Rectal smooth muscle tissue (tissue), 1 donor: ENCODE measurements around the gene PRODH2.

Source experiments
- H3K27ac ChIP-seq: one replicate; pipeline ENCODE4 v1.7.0; 2013; ENCODE audit warnings: low read depth, low read length, inconsistent platforms
- H3K27me3 ChIP-seq: one replicate; pipeline ENCODE4 v1.7.0; 2013; ENCODE audit warnings: low read length; ENCODE audit not compliant: control insufficient read depth, insufficient read depth
- H3K36me3 ChIP-seq: one replicate; pipeline ENCODE4 v1.7.0; 2013; ENCODE audit warnings: low read length; ENCODE audit not compliant: control insufficient read depth, insufficient read depth
- H3K4me1 ChIP-seq: one replicate; pipeline ENCODE4 v1.7.0; 2013; ENCODE audit warnings: low read length; ENCODE audit not compliant: control insufficient read depth, insufficient read depth
- H3K4me3 ChIP-seq: one replicate; pipeline ENCODE4 v1.7.0; 2013; ENCODE audit warnings: low read length
- H3K9ac ChIP-seq: one replicate; pipeline ENCODE4 v1.7.0; 2013; ENCODE audit warnings: low read length

PRODH2 gene

GRCh38 chr19:35812220-35813042, at the start of gene PRODH2:
PRODH2 (minus strand) TSS chr19:35812845; CDS start chr19:35812805, 40 bp downstream.
- Histone ChIP-seq H3K9ac (no peak within 1 kb of the TSS), H3K4me3 (no peak within 1 kb of the TSS), H3K27ac (no peak within 1 kb of the TSS), H3K36me3 (no peaks in the 10 kb centered on the region), H3K4me1 (no peaks in the 10 kb centered on the region), H3K27me3 (no peaks in the 10 kb centered on the region)

- Histone ChIP-seq H3K36me3 (no peaks in the 10 kb centered on the region), H3K4me1 (no peaks in the 10 kb centered on the region), H3K27me3 (peaks cover 24% of the 10 kb centered on the region), H3K27ac (no peak overlapping the region), H3K9ac (no peak overlapping the region), H3K4me3 (no peak overlapping the region)
Measured at GRCh38 chr19:35861640-35862160, 49.1 kb upstream of the PRODH2 start.

- H3K27ac ChIP-seq: no peak overlapping the region
- no peak overlapping the region for H3K9ac ChIP-seq
- no peak overlapping the region for H3K4me3 ChIP-seq
- no peaks in the 10 kb centered on the region for H3K4me1 ChIP-seq
- no peaks in the 10 kb centered on the region for H3K36me3 ChIP-seq
- H3K27me3 ChIP-seq: peaks cover 29% of the 10 kb centered on the region
Measured at GRCh38 chr19:35860818-35861639, 48.4 kb upstream of the PRODH2 start.

- H3K9ac ChIP-seq: no peak overlapping the region
- no peak overlapping the region for H3K4me3 ChIP-seq
- H3K36me3 ChIP-seq: no peaks in the 10 kb centered on the region
- peaks cover 31% of the 10 kb centered on the region for H3K27me3 ChIP-seq
- H3K4me1 ChIP-seq: no peaks in the 10 kb centered on the region
- no peak overlapping the region for H3K27ac ChIP-seq
Measured at GRCh38 chr19:35860436-35860817, 47.8 kb upstream of the PRODH2 start.

GRCh38 chr19:35859414-35859813, 46.8 kb upstream of the PRODH2 start:
- Histone ChIP-seq H3K4me1 (no peaks in the 10 kb centered on the region), H3K9ac (no peak overlapping the region), H3K27ac (no peak overlapping the region), H3K36me3 (no peaks in the 10 kb centered on the region), H3K4me3 (no peak overlapping the region), H3K27me3 (peaks cover 35% of the 10 kb centered on the region)

- Histone ChIP-seq H3K27me3 (peaks cover 35% of the 10 kb centered on the region), H3K36me3 (no peaks in the 10 kb centered on the region), H3K27ac (no peak overlapping the region), H3K4me3 (no peak overlapping the region), H3K9ac (no peak overlapping the region), H3K4me1 (no peaks in the 10 kb centered on the region)
Measured at GRCh38 chr19:35858311-35858710, 45.7 kb upstream of the PRODH2 start.

GRCh38 chr19:35856546-35857149, 44.0 kb upstream of the PRODH2 start, which contains the start of gene KIRREL2:
KIRREL2 (plus strand) TSS chr19:35856911; CDS start chr19:35857120, 209 bp downstream.
- Histone ChIP-seq H3K27me3 (peaks cover 41% of the 10 kb centered on the region), H3K4me3 (peak within 1 kb of the TSS; percentile 40), H3K36me3 (no peaks in the 10 kb centered on the region), H3K4me1 (no peaks in the 10 kb centered on the region), H3K9ac (no peak within 1 kb of the TSS), H3K27ac (no peak within 1 kb of the TSS)

- no peak overlapping the region for H3K4me3 ChIP-seq
- H3K9ac ChIP-seq: no peak overlapping the region
- no peaks in the 10 kb centered on the region for H3K4me1 ChIP-seq
- H3K27me3 ChIP-seq: peaks cover 30% of the 10 kb centered on the region
- no peak overlapping the region for H3K27ac ChIP-seq
- H3K36me3 ChIP-seq: no peaks in the 10 kb centered on the region
Measured at GRCh38 chr19:35853038-35853756, 40.6 kb upstream of the PRODH2 start.

GRCh38 chr19:35852029-35852780, 39.6 kb upstream of the PRODH2 start, which contains the start of gene NPHS1:
NPHS1 (minus strand) TSS chr19:35852504; CDS start chr19:35851837, 667 bp downstream.
- no peak within 1 kb of the TSS for H3K4me3 ChIP-seq
- no peak within 1 kb of the TSS for H3K27ac ChIP-seq
- peaks cover 32% of the 10 kb centered on the region for H3K27me3 ChIP-seq
- no peaks in the 10 kb centered on the region for H3K36me3 ChIP-seq
- H3K9ac ChIP-seq: no peak within 1 kb of the TSS
- H3K4me1 ChIP-seq: no peaks in the 10 kb centered on the region

GRCh38 chr19:35851213-35852028, 38.8 kb upstream of the PRODH2 start:
- Histone ChIP-seq H3K9ac (no peak overlapping the region), H3K27me3 (peaks cover 29% of the 10 kb centered on the region), H3K27ac (no peak overlapping the region), H3K36me3 (no peaks in the 10 kb centered on the region), H3K4me1 (no peaks in the 10 kb centered on the region), H3K4me3 (no peak overlapping the region)
